Activated naive CD4-positive, alpha-beta T cell treated with anti-CD3 and anti-CD28 coated beads for 36 hours (primary cell): ENCODE data around the gene KRT12. TPM values are rescaled to one million over a fixed set of nuclear protein-coding genes. Genes with fewer than 3 reads are reported as not detected.
A peak's percentile ranks its signal among the peaks of the same experiment; 100 is the strongest.

Source experiments
- CTCF ChIA-PET: fragments of 350-600 bp; sonication (Branson Sonifier 250); formaldehyde crosslinking; loops from one replicate; lab custom pipeline; 2021; ENCODE audit warnings: antibody characterized with exemption; lab: Charles Lee
- DNase-seq: peaks from one replicate; pipeline ENCODE4 v3.0.0-alpha.2; 2020
- H3K27ac Mint-ChIP-seq: one replicate; pipeline ENCODE4 v1.8.0; 2021; ENCODE audit warnings: mild to moderate bottlenecking, mixed read lengths
- H3K27me3 Mint-ChIP-seq: one replicate; pipeline ENCODE4 v1.8.0; 2021; ENCODE audit warnings: low read depth, mixed read lengths
- H3K36me3 Mint-ChIP-seq: one replicate; pipeline ENCODE4 v1.8.0; 2021; ENCODE audit warnings: low read depth, mixed read lengths
- H3K4me1 Mint-ChIP-seq: one replicate; pipeline ENCODE4 v1.8.0; 2021; ENCODE audit warnings: low read depth, mixed read lengths
- H3K4me3 Mint-ChIP-seq: one replicate; pipeline ENCODE4 v1.8.0; 2021; ENCODE audit warnings: mild to moderate bottlenecking, moderate library complexity, mixed read lengths
- H3K9me3 Mint-ChIP-seq: one replicate; pipeline ENCODE4 v1.8.0; 2021; ENCODE audit warnings: mixed read lengths
- intact Hi-C: fragments of 100-400 bp; cut with micrococcal nuclease; formaldehyde crosslinking; loops from one replicate; pipeline ENCODE4 v1.15.1; 2023
- total RNA-seq, 2 experiments: library from RNA; stranded (reverse); gene quantifications; one replicate each; pipeline ENCODE4 v1.2.3, GENCODE V29; 2021

KRT12 gene
- not detected for total RNA-seq

GRCh38 chr17:40866838-40867237, at the start of gene KRT12:
Gene KRT12 (minus strand): TSS chr17:40867223. CDS start chr17:40867186, 37 bp downstream.
- no peaks in the 10 kb centered on the region for H3K4me1 Mint-ChIP-seq
- CTCF ChIA-PET, result interaction anchor here (1.1 kb wide), 1 partner anchor 10 kb away, joined by 5 read pairs; no protein-coding TSS in a partner anchor
- no peaks in the 10 kb centered on the region for H3K36me3 Mint-ChIP-seq
- H3K9me3 Mint-ChIP-seq, result no peaks in the 10 kb centered on the region
- intact Hi-C loops, result no loop called here
- H3K27me3 Mint-ChIP-seq, result peaks cover 6% of the 10 kb centered on the region
- no peak for DNase-seq
- no peak within 1 kb of the TSS for H3K4me3 Mint-ChIP-seq
- H3K27ac Mint-ChIP-seq, result no peak within 1 kb of the TSS

GRCh38 chr17:40916366-40916765, 49.3 kb upstream of the KRT12 start:
- intact Hi-C loops, result no loop called here
- DNase-seq, result no peak
- CTCF ChIA-PET, result interaction anchor here (0.8 to 1.4 kb wide), 4 partner anchors 60 to 747 kb away, joined by 3 to 4 read pairs (median 3); no protein-coding TSS in a partner anchor
- Mint-ChIP-seq H3K36me3 (no peaks in the 10 kb centered on the region), H3K27me3 (peaks cover 5% of the 10 kb centered on the region), H3K9me3 (no peaks in the 10 kb centered on the region), H3K27ac (no peak overlapping the region), H3K4me1 (peaks cover 11% of the 10 kb centered on the region), H3K4me3 (no peak overlapping the region)

GRCh38 chr17:40915721-40916256, 48.8 kb upstream of the KRT12 start:
- Mint-ChIP-seq H3K9me3 (no peaks in the 10 kb centered on the region), H3K27me3 (peaks cover 5% of the 10 kb centered on the region), H3K4me3 (no peak overlapping the region), H3K27ac (no peak overlapping the region), H3K36me3 (no peaks in the 10 kb centered on the region), H3K4me1 (peaks cover 8% of the 10 kb centered on the region)
- DNase-seq, result no peak
- intact Hi-C loops, result no loop called here
- CTCF ChIA-PET, result interaction anchor here (1.0 to 1.4 kb wide), 2 partner anchors 633 to 747 kb away, joined by 3 to 4 read pairs; no protein-coding TSS in a partner anchor

GRCh38 chr17:40915199-40915661, 48.2 kb upstream of the KRT12 start:
- Mint-ChIP-seq H3K27ac (no peak overlapping the region), H3K4me3 (no peak overlapping the region), H3K36me3 (no peaks in the 10 kb centered on the region), H3K4me1 (peaks cover 8% of the 10 kb centered on the region), H3K27me3 (peaks cover 5% of the 10 kb centered on the region), H3K9me3 (no peaks in the 10 kb centered on the region)
- DNase-seq, result no peak
- CTCF ChIA-PET, result interaction anchor here (0.6 to 1.4 kb wide), 2 partner anchors 48 to 634 kb away, joined by 3 to 4 read pairs; no protein-coding TSS in a partner anchor
- intact Hi-C loops, result no loop called here

- H3K9me3 Mint-ChIP-seq, result no peaks in the 10 kb centered on the region
These were observed 47.2 kb upstream of the KRT12 start for GRCh38 chr17:40914075-40914855.

GRCh38 chr17:40912486-40913210, 45.6 kb upstream of the KRT12 start:
- H3K27ac Mint-ChIP-seq, result no peak overlapping the region
- H3K36me3 Mint-ChIP-seq, result no peaks in the 10 kb centered on the region
- H3K27me3 Mint-ChIP-seq, result peaks cover 17% of the 10 kb centered on the region
- intact Hi-C loops, result no loop called here
- CTCF ChIA-PET, result no interaction called here
- peaks cover 8% of the 10 kb centered on the region for H3K4me1 Mint-ChIP-seq
- no peak for DNase-seq
- no peaks in the 10 kb centered on the region for H3K9me3 Mint-ChIP-seq
- no peak overlapping the region for H3K4me3 Mint-ChIP-seq

More at GRCh38 chr17:40914075-40914855, 47.2 kb upstream of the KRT12 start:
- no peak overlapping the region for H3K4me3 Mint-ChIP-seq
- DNase-seq, result no peak
- peaks cover 8% of the 10 kb centered on the region for H3K4me1 Mint-ChIP-seq
- CTCF ChIA-PET, result interaction anchor here (0.6 to 1.3 kb wide), 3 partner anchors 25 to 635 kb away, joined by 3 read pairs; no protein-coding TSS in a partner anchor
- no peak overlapping the region for H3K27ac Mint-ChIP-seq
- peaks cover 8% of the 10 kb centered on the region for H3K27me3 Mint-ChIP-seq
- no peaks in the 10 kb centered on the region for H3K36me3 Mint-ChIP-seq
- intact Hi-C loops, result no loop called here

GRCh38 chr17:40910441-40910841, 43.4 kb upstream of the KRT12 start:
- Mint-ChIP-seq H3K36me3 (no peaks in the 10 kb centered on the region), H3K27ac (no peak overlapping the region), H3K27me3 (peaks cover 20% of the 10 kb centered on the region), H3K9me3 (no peaks in the 10 kb centered on the region), H3K4me1 (peaks cover 8% of the 10 kb centered on the region), H3K4me3 (no peak overlapping the region)
- no peak for DNase-seq
- intact Hi-C loops, result no loop called here
- CTCF ChIA-PET, result interaction anchor here (1.1 to 3.2 kb wide), 3 partner anchors 12 to 752 kb away, joined by 3 to 18 read pairs (median 3); no protein-coding TSS in a partner anchor

- H3K9me3 Mint-ChIP-seq, result no peaks in the 10 kb centered on the region
- intact Hi-C loops, result loop anchor here (1.0 to 5.0 kb wide), 8 partner anchors 107 to 753 kb away; no protein-coding TSS in a partner anchor
These were observed 42.7 kb upstream of the KRT12 start for GRCh38 chr17:40909755-40910154.

GRCh38 chr17:40909351-40909750, 42.3 kb upstream of the KRT12 start:
- no peaks in the 10 kb centered on the region for H3K36me3 Mint-ChIP-seq
- no peaks in the 10 kb centered on the region for H3K9me3 Mint-ChIP-seq
- no peaks in the 10 kb centered on the region for H3K4me1 Mint-ChIP-seq
- peak; percentile 74 for DNase-seq
- peaks cover 20% of the 10 kb centered on the region for H3K27me3 Mint-ChIP-seq
- intact Hi-C loops, result loop anchor here (1.0 to 5.0 kb wide), 8 partner anchors 107 to 753 kb away; no protein-coding TSS in a partner anchor
- CTCF ChIA-PET, result interaction anchor here (0.6 to 3.2 kb wide), 8 partner anchors 13 to 753 kb away, joined by 3 to 18 read pairs (median 3); no protein-coding TSS in a partner anchor
- no peak overlapping the region for H3K4me3 Mint-ChIP-seq
- no peak overlapping the region for H3K27ac Mint-ChIP-seq

More at GRCh38 chr17:40909755-40910154, 42.7 kb upstream of the KRT12 start:
- CTCF ChIA-PET, result interaction anchor here (0.7 to 3.2 kb wide), 6 partner anchors 13 to 753 kb away, joined by 3 to 18 read pairs (median 4); no protein-coding TSS in a partner anchor
- Mint-ChIP-seq H3K27me3 (peaks cover 20% of the 10 kb centered on the region), H3K4me3 (no peak overlapping the region), H3K4me1 (peaks cover 2% of the 10 kb centered on the region), H3K36me3 (no peaks in the 10 kb centered on the region), H3K27ac (no peak overlapping the region)
- no peak for DNase-seq

GRCh38 chr17:40906613-40907012, 39.6 kb upstream of the KRT12 start:
- Mint-ChIP-seq H3K27me3 (peaks cover 15% of the 10 kb centered on the region), H3K9me3 (no peaks in the 10 kb centered on the region)

GRCh38 chr17:40905370-40905769, 38.3 kb upstream of the KRT12 start:
- Mint-ChIP-seq H3K27me3 (peaks cover 18% of the 10 kb centered on the region), H3K4me3 (no peak overlapping the region), H3K27ac (no peak overlapping the region), H3K9me3 (no peaks in the 10 kb centered on the region), H3K4me1 (peaks cover 14% of the 10 kb centered on the region), H3K36me3 (no peaks in the 10 kb centered on the region)
- intact Hi-C loops, result loop anchor here (5.0 kb wide), 1 partner anchor 103 kb away; no protein-coding TSS in a partner anchor
- CTCF ChIA-PET, result interaction anchor here (1.3 kb wide), 1 partner anchor 758 kb away, joined by 4 read pairs; no protein-coding TSS in a partner anchor
- DNase-seq, result no peak

More at GRCh38 chr17:40906613-40907012, 39.6 kb upstream of the KRT12 start:
- CTCF ChIA-PET, result interaction anchor here (0.8 kb wide), 1 partner anchor 756 kb away, joined by 3 read pairs; no protein-coding TSS in a partner anchor
- H3K4me3 Mint-ChIP-seq, result no peak overlapping the region
- no peak for DNase-seq
- no peak overlapping the region for H3K27ac Mint-ChIP-seq
- H3K4me1 Mint-ChIP-seq, result peaks cover 14% of the 10 kb centered on the region
- intact Hi-C loops, result loop anchor here (5.0 kb wide), 1 partner anchor 104 kb away; no protein-coding TSS in a partner anchor
- H3K36me3 Mint-ChIP-seq, result no peaks in the 10 kb centered on the region
